Measurements from ENCODE around the gene SRM.

GRCh38 chr1:11105586-11105985, 45.8 kb upstream of the SRM start:
- no peak for TF ChIP-seq EZH2 (IDR thresholded peaks at IDR 0.05)
- no peak for TF ChIP-seq CTCF (IDR thresholded peaks at IDR 0.05)
- no peak for TF ChIP-seq EZH2phosphoT487 (IDR thresholded peaks at IDR 0.05)

Data from neural progenitor cell (in vitro differentiated cells).